ENCODE measurements around the gene SH2D6. TPM values are rescaled to one million over a fixed set of nuclear protein-coding genes. Genes with fewer than 3 reads are reported as not detected.
"Not testable (repeated sequence)": the region's sequence is repeated elsewhere in the genome, so short reads cannot be mapped to it uniquely, and the experiment has no call there.

Gene SH2D6
- total RNA-seq, 1 experiment from 2014 or later = 2.3 TPM

- no peaks in the 10 kb centered on the region for H4K20me1 ChIP-seq (ENCODE audit: insufficient read depth)
- H3K36me3 ChIP-seq (ENCODE audit: low read depth) = no peaks in the 10 kb centered on the region
- peak overlapping the region; percentile 81 for H3K4me2 ChIP-seq
- H3K27me3 ChIP-seq (ENCODE audit: insufficient read depth, low read depth) = no peaks in the 10 kb centered on the region
- peaks cover 40% of the 10 kb centered on the region for H3K79me2 ChIP-seq (ENCODE audit: low read depth)
- TF ChIP-seq CTCF (conservative IDR thresholded peaks at IDR 0.05) (no peak; the same call in 1 of the 2 replicates), EZH2 (IDR thresholded peaks at IDR 0.05; ENCODE audit: low read depth) (no peak)
- H3K27ac ChIP-seq = peak overlapping the region; percentile 79
- BruUV-seq (replicated peaks) = no TSS peak
- DNase-seq = peak; percentile 61 to 79
- peak overlapping the region; percentile 86 for H2AFZ ChIP-seq
- H3K4me3 ChIP-seq = peak overlapping the region; percentile 84
- peaks cover 44% of the 10 kb centered on the region for H3F3A ChIP-seq (ENCODE audit: insufficient read depth, low read depth)
- peaks cover 66% of the 10 kb centered on the region for H3K4me1 ChIP-seq (replicated peaks; ENCODE audit: insufficient read depth)
- no peaks in the 10 kb centered on the region for H3K9me3 ChIP-seq (ENCODE audit: insufficient read depth, low read depth)
- CTCF ChIA-PET = interaction anchor here (0.6 kb wide), 1 partner anchor 59 kb away, joined by 6 read pairs; no protein-coding TSS in a partner anchor
- intact Hi-C loops (cut with micrococcal nuclease; ENCODE audit: unreplicated experiment) = loop anchor here (5.0 kb wide), 3 partner anchors 87 to 457 kb away; partner anchors contain the start of gene TGOLN2
- H3K9me2 ChIP-seq (ENCODE audit: insufficient read depth) = no peaks in the 10 kb centered on the region
- POLR2A ChIA-PET (ENCODE audit: unreplicated experiment) = interaction anchor here (0.6 to 1.2 kb wide), 7 partner anchors 30 to 138 kb away, joined by 3 to 31 read pairs (median 8); partner anchors contain the start of gene MAT2A
These were observed 4.7 kb upstream of the SH2D6 start for GRCh38 chr2:85413592-85414420.

DNA sequence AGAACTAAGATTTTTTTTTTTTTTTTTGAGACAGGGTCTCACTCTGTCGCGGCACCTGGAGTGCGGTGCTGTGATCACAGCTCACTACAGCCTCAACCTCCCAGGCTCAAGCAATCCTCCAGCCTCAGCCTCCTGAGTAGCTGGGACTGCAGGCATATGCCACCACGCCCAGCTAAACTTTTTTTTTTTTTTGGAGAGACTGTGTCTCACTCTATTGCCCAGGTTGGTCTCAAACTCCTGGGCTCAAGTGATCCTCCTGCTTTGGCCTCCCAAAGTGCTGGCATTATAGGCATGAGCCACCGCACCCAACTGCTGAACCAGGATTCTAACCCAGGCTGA is 4.1 kb upstream of the SH2D6 start:
- Histone ChIP-seq H3K4me3 (peak overlapping the region; percentile 84; the same call in 1 of the 2 replicates), H3K4me1 (replicated peaks; ENCODE audit: insufficient read depth) (peaks cover 66% of the 10 kb centered on the region), H3F3A (ENCODE audit: insufficient read depth, low read depth) (peaks cover 46% of the 10 kb centered on the region), H3K27ac (peak overlapping the region; percentile 79), H3K79me2 (ENCODE audit: low read depth) (peaks cover 39% of the 10 kb centered on the region), H3K4me2 (peak overlapping the region; percentile 81)
- intact Hi-C loops (cut with micrococcal nuclease; ENCODE audit: unreplicated experiment) = loop anchor here (5.0 kb wide), 3 partner anchors 87 to 457 kb away; partner anchors contain the start of gene TGOLN2
- H3K27me3 ChIP-seq (ENCODE audit: insufficient read depth, low read depth); H2AFZ ChIP-seq; DNase-seq; H3K9me2 ChIP-seq (ENCODE audit: insufficient read depth); H3K36me3 ChIP-seq (ENCODE audit: low read depth); H4K20me1 ChIP-seq (ENCODE audit: insufficient read depth); BruUV-seq (replicated peaks); H3K9me3 ChIP-seq (ENCODE audit: insufficient read depth, low read depth): not testable (repeated sequence)
- CTCF ChIA-PET = interaction anchor here (0.6 kb wide), 1 partner anchor 59 kb away, joined by 6 read pairs; no protein-coding TSS in a partner anchor
- POLR2A ChIA-PET (ENCODE audit: unreplicated experiment) = interaction anchor here (0.6 to 0.7 kb wide), 6 partner anchors 31 to 124 kb away, joined by 4 to 31 read pairs (median 6); partner anchors contain the start of gene MAT2A

DNA sequence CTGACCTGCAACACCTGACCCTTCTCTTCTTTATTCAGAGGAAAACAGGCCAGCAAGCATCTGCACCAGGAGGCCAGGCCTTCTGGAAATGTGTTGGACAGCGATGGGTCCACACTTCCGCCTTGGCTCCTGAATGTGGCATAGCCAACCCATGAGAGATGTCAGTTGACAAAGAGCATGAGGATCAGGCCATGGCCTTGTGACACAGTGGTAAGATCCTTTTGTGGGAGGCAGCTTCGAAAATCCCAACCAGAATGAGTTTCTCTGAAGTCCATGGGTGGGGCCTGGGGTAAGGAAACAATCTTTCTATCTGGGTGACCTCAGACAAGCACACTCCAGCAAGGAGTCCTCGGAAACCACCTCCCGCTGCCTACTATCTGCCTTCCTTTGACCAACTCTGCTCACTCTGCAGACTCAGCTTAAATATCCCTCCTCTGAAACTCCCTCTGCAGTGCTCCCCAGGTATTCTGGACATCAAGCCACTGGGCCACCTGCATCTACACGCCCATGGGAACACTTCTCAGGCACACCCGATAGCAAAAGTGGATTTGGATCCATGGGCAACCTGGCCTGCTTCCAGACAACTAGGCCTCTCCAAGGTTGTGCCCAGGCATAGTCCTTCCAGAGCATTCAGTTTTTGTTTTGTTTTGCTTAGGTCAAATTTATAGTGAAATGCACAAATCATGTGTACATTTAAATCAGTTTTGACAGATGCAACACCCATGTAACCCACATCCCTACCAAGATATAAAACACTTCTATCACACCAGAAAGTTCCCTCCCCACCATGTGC is 3.6 kb upstream of the SH2D6 start:
- H3K4me3 ChIP-seq = no peak overlapping the region
- H3K4me2 ChIP-seq = peak overlapping the region; percentile 81
- POLR2A ChIA-PET (ENCODE audit: unreplicated experiment) = interaction anchor here (0.6 to 0.7 kb wide), 2 partner anchors 31 to 124 kb away, joined by 4 to 31 read pairs; partner anchors contain the start of gene MAT2A
- CTCF ChIA-PET = interaction anchor here (0.6 kb wide), 1 partner anchor 60 kb away, joined by 6 read pairs; no protein-coding TSS in a partner anchor
- H3K9me3 ChIP-seq (ENCODE audit: insufficient read depth, low read depth) = no peaks in the 10 kb centered on the region
- intact Hi-C loops (cut with micrococcal nuclease; ENCODE audit: unreplicated experiment) = loop anchor here (5.0 kb wide), 3 partner anchors 88 to 458 kb away; partner anchors contain the start of gene TGOLN2
- H3K9me2 ChIP-seq (ENCODE audit: insufficient read depth) = no peaks in the 10 kb centered on the region
- H3K79me2 ChIP-seq (ENCODE audit: low read depth) = peaks cover 34% of the 10 kb centered on the region
- peaks cover 66% of the 10 kb centered on the region for H3K4me1 ChIP-seq (replicated peaks; ENCODE audit: insufficient read depth)
- TF ChIP-seq EZH2 (IDR thresholded peaks at IDR 0.05; ENCODE audit: low read depth) (no peak), CTCF (conservative IDR thresholded peaks at IDR 0.05) (no peak)
- DNase-seq = no peak
- H3K27me3 ChIP-seq (ENCODE audit: insufficient read depth, low read depth) = no peaks in the 10 kb centered on the region
- BruUV-seq (replicated peaks) = TSS peak; percentile 2
- peaks cover 48% of the 10 kb centered on the region for H3F3A ChIP-seq (ENCODE audit: insufficient read depth, low read depth)
- H3K36me3 ChIP-seq (ENCODE audit: low read depth) = no peaks in the 10 kb centered on the region
- H3K27ac ChIP-seq = no peak overlapping the region
- H4K20me1 ChIP-seq (ENCODE audit: insufficient read depth) = no peaks in the 10 kb centered on the region
- H2AFZ ChIP-seq = no peak overlapping the region
